ENCODE results near the gene STK4. TPM values are rescaled to one million over a fixed set of nuclear protein-coding genes. Genes with fewer than 3 reads are reported as not detected.

The STK4 gene
- total and polyA plus RNA-seq, 2 of the 8 experiments (the other 6 are each of a cell fraction or from before 2014, with no cell fraction given), result 12.0 to 34.3 TPM

DNA sequence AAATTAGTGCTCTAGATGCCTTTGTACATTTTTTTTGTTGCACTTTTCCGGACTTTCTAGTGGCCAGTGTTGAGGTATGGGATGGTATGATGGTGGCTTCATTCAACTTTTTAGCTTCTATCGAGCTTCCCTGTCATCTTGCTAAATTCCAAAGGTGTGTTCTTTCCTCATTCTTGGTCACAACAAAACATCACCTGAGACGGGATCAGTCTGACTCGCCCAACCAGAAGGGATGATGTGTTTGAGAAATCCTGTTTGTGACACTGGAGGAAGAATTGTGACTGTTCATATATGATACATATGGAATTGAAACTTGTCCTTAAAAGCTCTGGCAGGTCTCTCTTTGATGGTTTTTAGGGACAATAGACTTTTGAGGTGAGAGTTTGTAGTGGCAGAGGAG is 100.8 kb downstream of the STK4 start:
- H2BK12ac ChIP-seq (ENCODE audit: low read depth, low read length), result no peak overlapping the region
- no peak overlapping the region for H2AK5ac ChIP-seq (ENCODE audit: low read depth, low read length)
- no peak overlapping the region for H4K5ac ChIP-seq (ENCODE audit: insufficient read length, low read depth, low read length)
- FAIRE-seq (no peak), DNase-seq (ENCODE audit: low read depth in 1 of 2, low spot score in 2 of 2) (no peak)
- no peak for TF ChIP-seq KDM4A (IDR thresholded peaks at IDR 0.05; ENCODE audit: low read depth, low read length, severe bottlenecking)
- no peak for TF ChIP-seq SIRT6 (IDR thresholded peaks at IDR 0.05; ENCODE audit: low read length)
- no peak for TF ChIP-seq RFX5 (IDR thresholded peaks at IDR 0.05; ENCODE audit: borderline replicate concordance, low read depth, low read length)
- no peak for TF ChIP-seq GABPA (IDR thresholded peaks at IDR 0.05; ENCODE audit: borderline replicate concordance, insufficient read depth, low read length)
- no peak for TF ChIP-seq YY1 (IDR thresholded peaks at IDR 0.05; ENCODE audit: low read depth, low read length)
- TF ChIP-seq HDAC6 (IDR thresholded peaks at IDR 0.05; ENCODE audit: low read depth, low read length), result no peak
- no peak for TF ChIP-seq ASH2L (IDR thresholded peaks at IDR 0.05; ENCODE audit: low read length)
- TF ChIP-seq BRCA1 (IDR thresholded peaks at IDR 0.05; ENCODE audit: low read depth, low read length), result no peak
- no peak for TF ChIP-seq POU5F1 (IDR thresholded peaks at IDR 0.05; ENCODE audit: low read depth, low read length)
- no peak for TF ChIP-seq KDM1A (IDR thresholded peaks at IDR 0.05; ENCODE audit: borderline replicate concordance, low read length)
- TF ChIP-seq SP4 (IDR thresholded peaks at IDR 0.05; ENCODE audit: low read length), result no peak
- no peak for TF ChIP-seq SRF (IDR thresholded peaks at IDR 0.05; ENCODE audit: low read depth, low read length)
- TF ChIP-seq, protein P1, sequence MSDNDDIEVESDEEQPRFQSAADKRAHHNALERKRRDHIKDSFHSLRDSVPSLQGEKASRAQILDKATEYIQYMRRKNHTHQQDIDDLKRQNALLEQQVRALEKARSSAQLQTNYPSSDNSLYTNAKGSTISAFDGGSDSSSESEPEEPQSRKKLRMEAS (IDR thresholded peaks at IDR 0.05), result no peak
- TF ChIP-seq ZNF274 (IDR thresholded peaks at IDR 0.05; ENCODE audit: borderline replicate concordance, extremely low read depth, low read length), result no peak
- H2BK5ac ChIP-seq (ENCODE audit: low read depth, low read length), result no peak overlapping the region
- H3K36me3 ChIP-seq (ENCODE audit: control insufficient read depth in 2 of 4, insufficient read depth in 4 of 4, low read length in 3 of 4), result no peaks in the 10 kb centered on the region
- POLR2A ChIA-PET (ENCODE audit: partially characterized antibody), result interaction anchor here (0.6 to 0.8 kb wide), 2 partner anchors 13 to 32 kb away, joined by 3 read pairs; no protein-coding TSS in a partner anchor
- no peak overlapping the region for H4K8ac ChIP-seq (ENCODE audit: extremely low read depth, insufficient read depth, low read length)
- no peak overlapping the region for H2AFZ ChIP-seq (ENCODE audit: low read length)
- WGBS, 2 experiments (ENCODE audit: extremely low coverage in 1 of 2, insufficient coverage in 1 of 2, insufficient read length in 1 of 2, insufficient replicate concordance in 2 of 2, low coverage in 1 of 2, low lambda C conversion rate in 2 of 2, missing lambda C conversion rate in 1 of 2), result 96% methylated on average over 4 of the region's 4 CpGs; no CpG with 5 or more reads in 1 of the 2 experiments
- CTCF ChIA-PET (ENCODE audit: partially characterized antibody), result interaction anchor here (0.8 to 2.2 kb wide), 5 partner anchors 18 to 71 kb away, joined by 4 to 11 read pairs (median 5); no protein-coding TSS in a partner anchor
- peaks cover 0 to 2% (median 0%) of the 10 kb centered on the region in 4 experiments; a peak in 1 of 7 replicates for H3K4me1 ChIP-seq (replicated peaks in 1 of 4; ENCODE audit: control insufficient read depth in 3 of 4, insufficient read depth in 4 of 4, low read length in 3 of 4)
- no peak overlapping the region for H4K91ac ChIP-seq (replicated peaks; ENCODE audit: insufficient read length, low read length)
- no peak overlapping the region for H3K9ac ChIP-seq (replicated peaks in 1 of 4; ENCODE audit: extremely low read depth in 1 of 4, low read depth in 3 of 4, low read length in 3 of 4)
- no peak overlapping the region for H2BK20ac ChIP-seq (ENCODE audit: low read length)
- no peak overlapping the region for H2BK120ac ChIP-seq (replicated peaks; ENCODE audit: low read depth, low read length)
- H3K79me2 ChIP-seq (ENCODE audit: control insufficient read depth in 1 of 2, insufficient read depth in 2 of 2, low read length in 2 of 2), result peaks cover 0 to 3% of the 10 kb centered on the region in 2 experiments; a peak in 1 of 4 replicates
- H3K14ac ChIP-seq (ENCODE audit: insufficient read length), result no peak overlapping the region
- H3K4me3 ChIP-seq (ENCODE audit: extremely low read depth in 1 of 4, insufficient read depth in 2 of 4, low read depth in 3 of 4, low read length in 4 of 4), result no peak overlapping the region
- no peak overlapping the region for H3K18ac ChIP-seq (ENCODE audit: extremely low read depth, low read length)
- H3K4ac ChIP-seq (replicated peaks; ENCODE audit: insufficient read length, low read depth, low read length), result no peak overlapping the region
- no peaks in the 10 kb centered on the region for H4K20me1 ChIP-seq (replicated peaks in 1 of 2; ENCODE audit: control insufficient read depth in 1 of 2, insufficient read depth in 2 of 2, low read length in 2 of 2)
- H3K27me3 ChIP-seq (replicated peaks in 1 of 4; ENCODE audit: control insufficient read depth in 3 of 4, extremely low read depth in 1 of 4, insufficient read depth in 3 of 4, low read length in 3 of 4), result no peaks in the 10 kb centered on the region
- H3K9me3 ChIP-seq (ENCODE audit: insufficient read depth in 2 of 2, low read depth in 1 of 2, low read length in 1 of 2), result no peaks in the 10 kb centered on the region; a peak in 1 of 4 replicates
- no peak overlapping the region for H2BK15ac ChIP-seq (ENCODE audit: low read length)
- H3K23ac ChIP-seq (ENCODE audit: insufficient read length), result no peak overlapping the region
- H3K79me1 ChIP-seq (ENCODE audit: low read depth, low read length), result no peaks in the 10 kb centered on the region
- H3K23me2 ChIP-seq (ENCODE audit: low read depth, low read length), result no peaks in the 10 kb centered on the region
- no peak overlapping the region for H3K56ac ChIP-seq (replicated peaks; ENCODE audit: insufficient read length, low read depth, low read length)
- H3K27ac ChIP-seq (ENCODE audit: low read depth, low read length), result no peak overlapping the region
- no peak overlapping the region for H3K4me2 ChIP-seq (ENCODE audit: insufficient read depth in 1 of 2, low read depth in 2 of 2, low read length in 2 of 2)

All from H1 (cell line).